Upper lobe of left lung (tissue), 6 donors: Measurements from ENCODE around the gene MLLT6. TPM values are rescaled to one million over a fixed set of nuclear protein-coding genes. Genes with fewer than 3 reads are reported as not detected.
A peak's percentile ranks its signal among the peaks of the same experiment; 100 is the strongest.

Source experiments
- ATAC-seq, 2 donors: fragments of 200-7000 bp; cut with Tn5 transposase; one replicate each; pipeline ENCODE4 v1.9.1; 2022; ENCODE audit warnings: mild to moderate bottlenecking in 2 of 2, moderate library complexity in 2 of 2; ENCODE audit not compliant: low FRiP score in 2 of 2
- DNase-seq, 2 donors: peaks; one replicate each; pipeline ENCODE4 v3.0.0-alpha.2; 2019 to 2020
- H3K27ac ChIP-seq, 4 donors: fragments of 200-600 bp; sonication (generic); one replicate each; pipeline ENCODE4 v1.5.1; 2016 to 2019
- H3K27me3 ChIP-seq, 4 donors: fragments of 200-600 bp; sonication (generic); one replicate each; pipeline ENCODE4 v1.5.1; 2017 to 2019
- H3K36me3 ChIP-seq, 4 donors: fragments of 200-600 bp; sonication (generic); one replicate each; pipeline ENCODE4 v1.5.1; 2016 to 2019
- H3K4me1 ChIP-seq, 4 donors: fragments of 200-600 bp; sonication (generic); one replicate each; pipeline ENCODE4 v1.5.1; 2018 to 2019
- H3K4me3 ChIP-seq, 4 donors: fragments of 200-600 bp; sonication (generic); one replicate each; pipeline ENCODE4 v1.5.1; 2017 to 2019; ENCODE audit warnings: mild to moderate bottlenecking in 2 of 4, moderate library complexity in 1 of 4
- H3K9me3 ChIP-seq, 4 donors: fragments of 200-600 bp; sonication (generic); one replicate each; pipeline ENCODE4 v1.5.1; 2018 to 2019
- CTCF ChIP-seq, 6 experiments: fragments of 450-650 bp in 4 of 6; fragments of 200-600 bp in 2 of 6; sonication (generic) in 2 of 6; IDR thresholded peaks; one replicate each; pipeline ENCODE4 v1.5.1; 2016 to 2019; ENCODE audit warnings: antibody characterized with exemption in 6 of 6
- EP300 ChIP-seq, 4 donors: sonication (generic); formaldehyde crosslinking; IDR thresholded peaks; one replicate each; pipeline ENCODE4 v1.5.1; 2017; ENCODE audit warnings: antibody characterized with exemption in 4 of 4, control low read depth in 2 of 4
- POLR2A ChIP-seq, 4 donors: fragments of 450-650 bp; IDR thresholded peaks; one replicate each; pipeline ENCODE4 v1.5.1; 2016 to 2017; ENCODE audit warnings: antibody characterized with exemption in 4 of 4, mild to moderate bottlenecking in 2 of 4
- POLR2AphosphoS5 ChIP-seq, 2 donors: sonication (generic); formaldehyde crosslinking; IDR thresholded peaks; one replicate each; pipeline ENCODE4 v1.5.1; 2017; ENCODE audit warnings: antibody characterized with exemption in 2 of 2
- WGBS, 2 donors: methylation state at CpG; one replicate each; pipeline ENCODE4 v1.1.5; 2017 to 2018; 5-methylcytosine and 5-hydroxymethylcytosine counted together
- total RNA-seq, 6 donors: library from RNA; depleted of rRNA in 4 of 6; stranded (reverse); fragments of >200 nt in 4 of 6; gene quantifications; one replicate each; pipeline versions ENCODE4 v1.1.0 to v1.2.1, GENCODE V29; 2016 to 2021
- donor health status: DM: no; HTN: no; CAD: no; lungs with moderate emphysema.
- donor health status: DM: no; HTN: yes; CAD: no; lungs with severe emphysema.

The MLLT6 gene
- total RNA-seq, 6 donors from 2014 or later = 69.2 to 305 (median 122) TPM

- Histone ChIP-seq H3K27ac (no peak overlapping the region), H3K4me3 (no peak overlapping the region), H3K36me3 (no peaks in the 10 kb centered on the region), H3K9me3 (no peaks in the 10 kb centered on the region), H3K27me3 (peaks cover 0 to 24% (median 12%) of the 10 kb centered on the region in 4 donors), H3K4me1 (no peaks in the 10 kb centered on the region)
- DNase-seq (peak in 1 of 2 donors; percentile 66), ATAC-seq (peak; percentile 74 to 86)
- TF ChIP-seq CTCF (IDR thresholded peaks at IDR 0.05) = peak; percentile 90 to 98 (median 95)
- no peak for TF ChIP-seq POLR2A (IDR thresholded peaks at IDR 0.05)
- TF ChIP-seq EP300 (IDR thresholded peaks at IDR 0.05) = no peak
- TF ChIP-seq POLR2AphosphoS5 (IDR thresholded peaks at IDR 0.05) = no peak
- WGBS, 2 donors = 35 to 36% methylated on average over 7 of the region's 7 CpGs
These were observed 37.8 kb upstream of the MLLT6 start for GRCh38 chr17:38667099-38667786.

DNA sequence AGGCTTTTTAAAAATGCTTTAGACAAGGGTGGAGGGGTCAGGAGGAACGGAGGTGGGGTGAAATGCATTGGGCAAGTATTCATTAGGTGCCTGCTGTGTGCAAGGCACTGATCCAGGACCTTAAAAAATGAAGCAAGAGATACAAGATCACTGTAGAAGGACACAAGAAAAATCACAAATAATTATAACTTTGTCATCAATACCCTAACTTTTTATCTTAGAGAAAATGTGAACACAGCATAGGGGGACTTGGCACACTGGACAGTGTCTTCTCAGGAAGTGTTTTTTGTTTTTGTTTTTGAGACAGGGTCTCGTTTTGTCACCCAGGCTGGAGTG is 37.3 kb upstream of the MLLT6 start:
- TF ChIP-seq POLR2AphosphoS5 (IDR thresholded peaks at IDR 0.05) (no peak), CTCF (IDR thresholded peaks at IDR 0.05) (peak in 1 of 6 experiments; percentile 11)
- no peaks in the 10 kb centered on the region for H3K9me3 ChIP-seq
- WGBS, 2 donors = 18 to 47% methylated on average over 2 of the region's 2 CpGs
- no peaks in the 10 kb centered on the region for H3K4me1 ChIP-seq
- no peak overlapping the region for H3K4me3 ChIP-seq
- ATAC-seq (no peak), DNase-seq (no peak)
- H3K36me3 ChIP-seq = no peaks in the 10 kb centered on the region
- no peak overlapping the region for H3K27ac ChIP-seq
- peaks cover 1 to 29% (median 14%) of the 10 kb centered on the region in 4 donors for H3K27me3 ChIP-seq

DNA sequence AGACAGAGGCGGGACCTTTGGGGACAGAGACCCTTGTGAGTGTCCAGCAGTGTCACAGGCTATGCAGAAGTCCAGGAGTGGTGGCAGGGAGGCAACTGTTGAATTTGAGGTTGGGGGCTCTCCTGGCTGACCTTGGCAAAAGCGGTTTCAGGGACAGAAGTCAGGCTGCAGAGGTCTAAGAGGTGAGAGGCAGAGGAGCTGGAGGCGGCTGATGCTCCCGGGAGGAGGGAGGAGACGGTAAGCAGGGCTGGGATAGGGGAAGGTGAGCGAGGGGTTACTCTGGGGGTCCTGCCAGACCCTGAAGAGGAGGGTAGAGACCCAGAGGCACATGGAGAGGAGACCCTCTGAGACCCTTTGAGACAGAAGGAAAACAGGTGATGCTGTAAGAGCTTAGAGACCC is 35.6 kb upstream of the MLLT6 start:
- no peaks in the 10 kb centered on the region for H3K36me3 ChIP-seq
- 7 to 16% methylated on average over 6 of the region's 6 CpGs for WGBS, 2 donors
- no peaks in the 10 kb centered on the region for H3K9me3 ChIP-seq
- no peak for TF ChIP-seq POLR2A (IDR thresholded peaks at IDR 0.05)
- TF ChIP-seq POLR2AphosphoS5 (IDR thresholded peaks at IDR 0.05) = no peak
- TF ChIP-seq EP300 (IDR thresholded peaks at IDR 0.05) = no peak
- TF ChIP-seq CTCF (IDR thresholded peaks at IDR 0.05) = no peak
- peaks cover 4 to 46% (median 26%) of the 10 kb centered on the region in 4 donors for H3K27me3 ChIP-seq
- ATAC-seq (no peak), DNase-seq (no peak)
- H3K4me3 ChIP-seq = no peak overlapping the region
- no peak overlapping the region for H3K27ac ChIP-seq
- H3K4me1 ChIP-seq = peaks cover 13 to 15% (median 14%) of the 10 kb centered on the region in 4 donors

DNA sequence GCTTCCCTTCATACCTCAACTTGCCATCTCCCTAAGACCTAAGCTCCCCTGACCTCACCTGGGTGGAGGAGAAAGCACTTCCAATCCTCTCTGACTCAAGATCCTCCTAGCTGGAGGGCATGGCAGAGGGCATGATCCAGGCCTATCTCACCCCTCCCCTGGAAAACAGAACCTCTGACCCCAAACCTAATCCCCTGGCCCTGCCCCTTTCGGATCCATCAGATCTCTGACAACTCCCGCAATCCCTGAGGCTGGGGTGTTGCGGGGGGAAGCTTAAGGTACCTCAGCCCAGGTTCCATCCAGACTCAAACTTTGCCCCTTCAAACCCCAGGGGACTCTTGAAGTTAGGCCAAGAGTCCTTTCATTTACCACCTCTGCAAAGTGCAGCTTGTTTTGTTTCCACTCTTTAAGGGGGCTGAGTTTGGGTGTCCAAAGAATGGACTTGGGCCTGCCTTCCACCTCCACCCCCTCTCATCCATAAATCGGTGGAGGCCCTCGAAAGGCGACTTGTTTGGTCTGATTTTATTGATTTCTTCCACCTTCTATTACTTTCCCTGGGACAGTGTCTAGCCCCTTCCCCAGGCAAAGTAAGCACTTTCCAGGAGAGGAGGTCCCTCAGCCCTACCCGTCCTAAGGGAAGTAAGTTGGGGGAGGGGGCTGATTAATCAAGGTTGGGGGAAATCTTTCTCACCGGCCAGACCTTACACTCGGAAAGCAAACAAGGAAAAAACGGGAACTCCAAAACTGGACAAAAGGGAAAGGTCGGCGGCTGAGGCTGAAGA is 32.9 kb upstream of the MLLT6 start:
- WGBS, 2 donors = 78 to 83% methylated on average over 12 of the region's 12 CpGs
- DNase-seq (no peak), ATAC-seq (no peak)
- peaks cover 24 to 35% (median 28%) of the 10 kb centered on the region in 4 donors for H3K4me1 ChIP-seq
- H3K36me3 ChIP-seq = no peaks in the 10 kb centered on the region
- H3K27ac ChIP-seq = no peak overlapping the region
- H3K9me3 ChIP-seq = no peaks in the 10 kb centered on the region
- H3K4me3 ChIP-seq = no peak overlapping the region
- H3K27me3 ChIP-seq = peaks cover 4 to 51% (median 29%) of the 10 kb centered on the region in 4 donors
- no peak for TF ChIP-seq CTCF (IDR thresholded peaks at IDR 0.05)
- no peak for TF ChIP-seq POLR2A (IDR thresholded peaks at IDR 0.05)
